Superior temporal gyrus (tissue), 1 donor: Measurements from ENCODE around the gene ZNF683.
"Not testable (repeated sequence)": the region's sequence is repeated elsewhere in the genome, so short reads cannot be mapped to it uniquely, and the experiment has no call there.

Experiments used
- DNase-seq: peaks from one replicate; pipeline ENCODE4 v3.0.0-alpha.2; 2016; ENCODE audit errors: extremely low spot score

The ZNF683 gene

GRCh38 chr1:26337206-26337535 is 35.4 kb downstream of the ZNF683 start:
- no peak for DNase-seq

DNA sequence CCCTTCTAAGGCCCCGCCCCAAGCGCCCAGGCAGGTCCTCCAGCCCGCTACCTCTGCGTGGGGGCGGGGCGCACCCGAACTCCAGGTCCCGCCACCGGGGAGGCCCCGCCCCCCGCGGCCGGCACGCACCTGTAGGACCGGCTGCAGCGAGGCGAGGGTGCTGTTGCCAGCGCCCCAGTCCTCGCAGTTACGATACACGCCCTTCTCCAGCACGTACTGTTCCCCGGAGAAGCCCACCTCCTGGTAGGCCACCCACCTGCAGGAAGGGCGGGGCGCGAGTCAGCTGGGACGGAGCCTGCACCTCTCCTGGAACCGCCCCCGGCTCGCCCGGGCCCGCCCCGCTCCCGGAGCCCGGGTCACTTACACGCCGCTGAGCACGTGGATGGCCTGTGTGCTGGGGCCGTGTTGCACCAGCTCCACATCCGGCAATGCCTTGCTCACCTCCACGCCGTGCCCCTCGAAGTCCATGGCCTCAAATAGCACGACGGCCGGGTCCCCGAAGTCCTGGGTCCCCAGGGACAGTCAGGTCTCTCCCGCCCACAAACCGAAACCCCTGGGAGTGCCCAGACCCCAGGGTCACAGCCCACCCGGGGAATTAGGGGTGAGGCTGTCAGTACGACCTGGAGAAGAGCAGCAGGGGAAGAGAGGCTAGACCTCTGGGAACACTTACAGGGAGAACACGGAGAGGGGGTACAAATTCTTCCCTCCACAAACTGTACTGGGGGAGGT is 35.9 kb downstream of the ZNF683 start:
- DNase-seq = no peak

DNA sequence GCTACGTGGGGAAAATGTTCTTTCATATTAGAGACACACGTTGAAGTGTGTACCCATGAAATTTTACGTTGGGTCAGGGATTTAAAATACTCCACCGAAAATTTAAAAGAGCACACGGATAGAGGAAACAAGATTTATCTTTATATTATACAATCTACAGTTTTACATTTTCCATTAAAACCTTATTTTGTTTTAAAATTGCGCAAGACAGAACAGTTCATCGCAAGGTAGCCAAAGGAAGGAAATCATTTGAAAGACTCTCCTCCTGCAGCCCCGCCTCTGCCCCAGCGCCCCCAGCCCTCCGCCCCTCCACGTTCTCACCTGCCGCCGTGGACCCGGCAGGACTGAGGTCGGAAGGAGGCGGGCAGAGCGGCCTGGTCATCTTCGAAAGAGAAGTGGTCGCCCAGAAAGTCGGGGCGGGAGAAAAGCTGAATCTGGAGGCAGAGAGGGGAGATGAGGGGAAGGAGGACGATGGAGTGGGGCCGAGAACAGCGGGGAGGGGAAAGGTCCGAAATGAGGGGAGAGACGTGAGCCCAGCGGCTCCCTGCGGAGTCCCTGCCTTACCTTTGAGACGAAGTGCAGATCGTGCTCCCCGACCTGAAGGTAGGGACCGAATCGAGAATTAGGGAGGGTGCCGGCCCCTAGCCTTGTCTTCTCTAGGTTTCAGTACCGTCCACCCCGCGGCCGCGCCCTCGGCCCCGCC is 36.6 kb downstream of the ZNF683 start:
- DNase-seq = no peak

GRCh38 chr1:26333312-26333711 is 39.2 kb downstream of the ZNF683 start:
- not testable (repeated sequence) for DNase-seq

DNA sequence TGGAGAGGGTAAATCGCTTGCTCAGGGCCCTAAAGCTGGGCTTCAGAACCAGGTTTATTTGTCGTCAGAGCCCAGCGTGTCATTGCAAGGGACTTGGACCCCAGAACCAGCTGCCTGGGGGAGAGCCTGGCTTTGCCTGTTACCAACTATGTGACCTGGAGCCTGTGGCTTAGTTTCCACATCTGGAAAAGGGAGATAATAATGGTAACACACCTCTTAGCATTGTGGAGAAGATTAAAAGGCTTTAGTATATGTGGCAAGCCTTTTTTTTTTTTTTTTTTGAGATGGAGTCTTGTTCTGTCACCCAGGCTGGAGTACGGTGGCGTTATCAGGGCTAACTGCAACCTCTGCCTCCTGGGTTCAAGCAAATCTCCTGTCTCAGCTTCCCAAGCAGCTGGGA is 42.3 kb downstream of the ZNF683 start:
- no peak for DNase-seq

- DNase-seq = not testable (repeated sequence)
These were observed 43.2 kb downstream of the ZNF683 start for GRCh38 chr1:26329380-26329779.

GRCh38 chr1:26328597-26328996 is 44.0 kb downstream of the ZNF683 start:
- DNase-seq = no peak

GRCh38 chr1:26327956-26328362 is 44.6 kb downstream of the ZNF683 start:
- DNase-seq = no peak

DNA sequence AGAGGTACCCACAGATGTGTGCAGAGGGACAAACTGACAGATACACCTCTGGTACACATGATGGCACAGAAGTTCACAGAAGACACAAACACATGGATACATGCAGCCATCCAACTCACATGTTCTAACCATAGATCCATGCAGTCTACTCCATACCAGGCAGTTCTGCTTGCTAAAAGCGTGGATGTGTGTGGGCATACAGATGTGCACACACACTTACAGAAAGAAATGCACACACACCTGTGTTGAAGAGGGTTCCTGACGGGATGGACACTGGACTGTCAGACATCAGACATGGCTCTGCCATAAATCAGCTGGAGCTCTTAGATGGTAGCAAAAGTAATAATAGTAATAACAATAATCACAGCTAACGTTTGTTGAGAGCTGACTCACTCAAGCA is 48.0 kb downstream of the ZNF683 start:
- DNase-seq = no peak

DNA sequence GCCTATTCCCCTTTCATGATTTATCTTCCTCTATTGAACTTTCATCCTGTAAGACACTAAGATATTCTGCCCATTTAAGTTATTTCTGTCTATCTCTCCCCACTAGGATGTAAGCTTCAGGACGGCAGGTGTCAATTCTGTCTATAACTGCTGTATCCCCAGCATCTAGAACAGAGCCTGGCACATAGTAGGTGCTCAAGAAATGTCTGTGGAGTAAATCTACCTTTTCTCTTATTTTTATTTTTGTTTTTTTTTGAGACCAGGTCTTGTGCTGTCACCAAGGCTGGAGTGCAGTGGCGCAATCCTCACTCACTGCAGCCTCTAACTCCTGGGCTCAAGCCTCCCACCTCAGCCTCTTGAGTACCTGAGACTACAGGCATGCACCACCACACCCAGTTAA is 49.2 kb downstream of the ZNF683 start:
- no peak for DNase-seq

GRCh38 chr1:26322042-26322331 is 50.6 kb downstream of the ZNF683 start:
- no peak for DNase-seq

GRCh38 chr1:26321315-26322041 is 51.1 kb downstream of the ZNF683 start:
- peak; percentile 93 for DNase-seq

DNA sequence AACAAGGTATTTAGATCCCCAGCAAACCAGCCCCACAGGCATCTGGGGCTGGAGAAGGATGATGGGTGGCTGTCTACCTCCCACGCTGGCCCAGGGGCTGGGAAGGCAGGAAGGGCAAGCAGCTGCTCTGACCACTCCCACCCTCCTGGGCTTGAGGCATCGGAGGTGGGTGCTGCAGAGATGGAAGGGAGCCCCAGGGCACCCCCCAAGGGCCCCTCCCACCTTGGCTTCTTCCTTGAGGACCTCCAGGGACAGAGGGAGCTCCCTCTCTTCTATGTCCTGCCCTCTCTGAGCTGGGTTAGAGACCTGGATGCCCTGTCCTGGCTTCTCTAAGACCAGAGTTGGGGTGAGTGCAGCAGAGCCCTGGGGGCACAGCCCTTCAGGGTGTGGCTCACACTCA is 51.7 kb downstream of the ZNF683 start:
- no peak for DNase-seq

DNA sequence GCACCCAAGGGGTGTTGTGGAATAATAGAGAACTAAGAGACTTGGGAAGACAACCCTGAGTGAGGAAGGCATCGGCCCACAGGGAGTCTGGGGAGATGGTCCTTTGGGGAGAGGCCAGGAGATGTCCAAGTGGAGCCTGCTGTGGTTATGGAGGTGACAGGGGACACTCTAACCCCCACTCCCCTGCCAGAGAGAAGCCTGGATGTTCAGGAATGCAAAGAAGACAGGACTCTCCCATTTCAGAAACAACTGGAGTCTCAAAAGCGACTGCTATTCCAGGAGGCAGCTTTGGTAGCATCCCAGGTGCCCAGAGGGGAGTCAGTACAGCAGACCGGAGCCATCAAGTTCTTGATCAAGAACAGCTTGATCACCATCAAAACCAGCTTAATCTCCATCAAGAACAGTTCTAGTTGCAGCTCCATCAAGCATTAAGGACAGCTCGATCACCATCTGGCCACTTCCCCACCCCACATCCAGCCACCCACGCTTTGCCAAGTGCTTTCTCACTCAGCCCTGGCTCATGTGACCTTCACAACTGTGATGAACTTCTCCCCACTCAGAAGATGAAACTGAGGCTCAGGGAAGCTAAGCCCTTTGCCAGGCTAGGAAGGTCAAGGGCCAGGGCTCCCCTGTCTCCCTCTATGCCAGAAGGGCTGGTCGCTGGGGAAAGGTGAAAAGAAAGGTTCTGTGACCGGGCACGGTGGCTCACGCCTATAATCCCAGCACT is 54.0 kb downstream of the ZNF683 start:
- no peak for DNase-seq

- DNase-seq = no peak
These were observed 54.8 kb downstream of the ZNF683 start, which contains the start of gene CD52 for GRCh38 chr1:26317612-26318337. TSS of gene CD52 (plus strand) at chr1:26317958. CDS start at chr1:26318018, 60 bp downstream.

- DNase-seq = no peak
These were observed 55.4 kb downstream of the ZNF683 start for GRCh38 chr1:26317146-26317545.

DNA sequence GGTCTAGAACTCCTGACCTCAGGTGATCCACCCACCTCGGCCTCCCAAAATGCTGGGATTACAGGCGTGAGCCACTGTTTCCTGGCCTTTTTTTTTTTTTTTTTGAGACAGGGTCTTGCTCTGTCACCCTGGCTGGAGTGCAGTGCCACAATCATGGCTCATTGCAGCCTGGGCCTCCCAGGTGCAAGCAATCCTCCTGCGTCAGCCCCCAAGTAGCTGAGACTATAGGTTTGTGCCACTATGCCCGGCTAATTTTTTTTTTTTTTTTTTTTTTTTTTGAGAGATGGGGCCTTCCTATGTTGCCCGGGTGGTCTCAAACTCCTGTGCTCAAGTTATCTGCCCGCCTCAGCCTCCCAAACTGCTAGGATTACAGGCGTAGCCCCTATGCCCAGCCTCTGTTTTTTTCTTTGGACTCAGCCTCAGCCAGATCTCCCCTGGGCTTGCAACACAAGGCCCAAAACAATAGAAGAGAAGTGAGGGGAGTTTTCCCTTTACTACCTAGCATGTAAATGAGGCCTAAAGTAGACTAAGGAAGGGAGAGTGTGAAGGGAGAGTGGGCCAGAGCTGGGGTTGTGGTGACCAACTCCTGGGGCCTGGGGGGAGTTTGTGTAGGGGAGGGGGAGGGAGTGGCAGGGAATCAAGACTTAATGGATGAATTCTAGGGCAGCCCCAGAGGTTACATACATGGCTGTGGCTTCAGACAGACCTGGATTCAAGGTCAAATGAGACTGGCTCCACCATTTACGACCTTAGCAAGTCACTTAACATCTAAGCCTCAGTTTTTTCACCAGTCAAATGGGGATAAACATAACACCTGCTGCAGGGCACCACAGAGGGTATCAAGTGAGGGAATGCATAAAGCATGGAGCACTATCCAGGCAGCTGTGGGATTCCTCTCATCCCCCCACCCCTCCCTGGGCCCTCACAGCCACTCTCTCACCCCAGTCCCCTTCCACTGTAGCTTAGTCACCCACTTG is 56.4 kb downstream of the ZNF683 start:
- no peak for DNase-seq

- DNase-seq = no peak
These were observed 58.0 kb downstream of the ZNF683 start for GRCh38 chr1:26314501-26314900.
